Glutamatergic neuron (in vitro differentiated cells): ENCODE data around the gene NRG3. TPM values are rescaled to one million over a fixed set of nuclear protein-coding genes. Genes with fewer than 3 reads are reported as not detected.

Source experiments
- DNase-seq: peaks from one replicate; pipeline ENCODE4 v3.0.0; 2022
- H3K27ac Mint-ChIP-seq: one replicate; pipeline ENCODE4 v1.8.0; 2020; ENCODE audit warnings: mild to moderate bottlenecking, mixed read lengths, inconsistent platforms; ENCODE audit not compliant: unreplicated experiment
- H3K27me3 Mint-ChIP-seq: one replicate; pipeline ENCODE4 v1.8.0; 2020; ENCODE audit warnings: mild to moderate bottlenecking, moderate library complexity, mixed read lengths, inconsistent platforms; ENCODE audit not compliant: unreplicated experiment
- H3K36me3 Mint-ChIP-seq: one replicate; pipeline ENCODE4 v1.8.0; 2020; ENCODE audit warnings: mild to moderate bottlenecking, mixed read lengths, inconsistent platforms; ENCODE audit not compliant: unreplicated experiment
- H3K4me1 Mint-ChIP-seq: one replicate; pipeline ENCODE4 v1.8.0; 2020; ENCODE audit warnings: mild to moderate bottlenecking, low read depth, mixed read lengths, inconsistent platforms; ENCODE audit not compliant: unreplicated experiment
- H3K4me3 Mint-ChIP-seq: one replicate; pipeline ENCODE4 v1.8.0; 2020; ENCODE audit warnings: mild to moderate bottlenecking, mixed read lengths, inconsistent platforms; ENCODE audit not compliant: unreplicated experiment
- H3K9me3 Mint-ChIP-seq: one replicate; pipeline ENCODE4 v1.8.0; 2020; ENCODE audit warnings: mild to moderate bottlenecking, moderate library complexity, mixed read lengths, inconsistent platforms; ENCODE audit not compliant: unreplicated experiment
- CTCF ChIP-seq: fragments of 200-600 bp; sonication (generic); IDR thresholded peaks from one replicate; pipeline ENCODE4 v1.5.0; 2021; ENCODE audit not compliant: partially characterized antibody, unreplicated experiment
- total RNA-seq: library from RNA; stranded (reverse); fragmentation: NEBNext Ultra II Directional; extraction: Animal tissue kit (Norgen Biotek cat#: 25700); gene quantifications from one replicate; pipeline ENCODE4 v1.2.1, GENCODE V29; 2021; ENCODE audit not compliant: unreplicated experiment

Gene NRG3
- total RNA-seq, 1 donor from 2014 or later, result 3.2 TPM

GRCh38 chr10:82811621-82812020 lies 936.6 kb downstream of the NRG3 start:
- no peaks in the 10 kb centered on the region for H3K27me3 Mint-ChIP-seq
- TF ChIP-seq CTCF, result peak; percentile 79
- no peaks in the 10 kb centered on the region for H3K4me1 Mint-ChIP-seq
- H3K9me3 Mint-ChIP-seq, result no peaks in the 10 kb centered on the region
- DNase-seq, result peak; percentile 64
- no peaks in the 10 kb centered on the region for H3K36me3 Mint-ChIP-seq
- H3K4me3 Mint-ChIP-seq, result no peak overlapping the region
- H3K27ac Mint-ChIP-seq, result no peak overlapping the region

GRCh38 chr10:82813856-82814255 lies 938.9 kb downstream of the NRG3 start:
- Mint-ChIP-seq H3K27ac (no peak overlapping the region), H3K4me3 (no peak overlapping the region), H3K4me1 (peaks cover 5% of the 10 kb centered on the region), H3K9me3 (no peaks in the 10 kb centered on the region), H3K36me3 (peaks cover 4% of the 10 kb centered on the region), H3K27me3 (peaks cover 1% of the 10 kb centered on the region)
- no peak for DNase-seq
- no peak for TF ChIP-seq CTCF

DNA sequence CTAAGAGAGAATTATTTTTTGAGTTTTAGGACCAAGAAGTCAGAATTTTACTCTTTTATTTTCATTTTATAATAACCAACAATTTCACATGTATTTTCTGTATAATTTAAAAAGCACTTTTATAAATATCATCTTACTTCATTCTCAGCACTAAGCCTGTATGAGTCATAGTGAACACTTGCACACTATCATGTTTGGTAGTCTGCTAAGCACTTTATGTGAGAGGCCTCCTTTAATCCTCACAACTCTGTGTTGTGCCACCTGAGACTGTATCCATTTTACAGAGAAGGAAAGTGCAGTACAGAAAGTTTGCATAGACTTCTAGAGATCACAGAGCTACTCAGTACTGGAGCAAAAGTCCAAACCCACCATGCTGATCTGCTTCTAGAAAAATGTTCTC lies 939.6 kb downstream of the NRG3 start:
- TF ChIP-seq CTCF, result no peak
- Mint-ChIP-seq H3K4me3 (no peak overlapping the region), H3K4me1 (peaks cover 5% of the 10 kb centered on the region), H3K9me3 (no peaks in the 10 kb centered on the region), H3K27ac (no peak overlapping the region), H3K36me3 (peaks cover 4% of the 10 kb centered on the region), H3K27me3 (peaks cover 1% of the 10 kb centered on the region)
- DNase-seq, result no peak

DNA sequence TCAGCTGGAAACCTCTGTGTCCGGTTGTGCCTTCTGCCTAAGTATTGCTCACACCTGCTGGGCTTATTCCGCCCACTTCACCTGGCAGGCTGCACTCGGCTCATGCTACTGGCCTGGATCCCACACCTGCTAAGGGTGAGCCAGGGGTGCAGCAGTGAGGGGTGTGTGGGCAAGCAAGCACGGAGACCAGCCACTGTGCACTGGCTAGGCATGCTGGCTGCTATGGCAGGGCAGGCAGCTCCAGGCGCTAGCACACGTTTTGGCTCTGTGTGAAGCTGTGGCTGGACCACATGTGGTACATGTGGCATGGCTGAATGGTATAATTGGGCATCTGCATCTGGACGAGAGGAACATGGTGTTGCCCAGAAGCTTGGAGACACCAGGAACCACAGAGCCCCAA lies 940.7 kb downstream of the NRG3 start:
- no peak for DNase-seq
- TF ChIP-seq CTCF, result no peak
- no peaks in the 10 kb centered on the region for H3K9me3 Mint-ChIP-seq
- H3K27me3 Mint-ChIP-seq, result peaks cover 1% of the 10 kb centered on the region
- no peak overlapping the region for H3K4me3 Mint-ChIP-seq
- H3K4me1 Mint-ChIP-seq, result peaks cover 7% of the 10 kb centered on the region
- no peak overlapping the region for H3K27ac Mint-ChIP-seq
- peaks cover 4% of the 10 kb centered on the region for H3K36me3 Mint-ChIP-seq

DNA sequence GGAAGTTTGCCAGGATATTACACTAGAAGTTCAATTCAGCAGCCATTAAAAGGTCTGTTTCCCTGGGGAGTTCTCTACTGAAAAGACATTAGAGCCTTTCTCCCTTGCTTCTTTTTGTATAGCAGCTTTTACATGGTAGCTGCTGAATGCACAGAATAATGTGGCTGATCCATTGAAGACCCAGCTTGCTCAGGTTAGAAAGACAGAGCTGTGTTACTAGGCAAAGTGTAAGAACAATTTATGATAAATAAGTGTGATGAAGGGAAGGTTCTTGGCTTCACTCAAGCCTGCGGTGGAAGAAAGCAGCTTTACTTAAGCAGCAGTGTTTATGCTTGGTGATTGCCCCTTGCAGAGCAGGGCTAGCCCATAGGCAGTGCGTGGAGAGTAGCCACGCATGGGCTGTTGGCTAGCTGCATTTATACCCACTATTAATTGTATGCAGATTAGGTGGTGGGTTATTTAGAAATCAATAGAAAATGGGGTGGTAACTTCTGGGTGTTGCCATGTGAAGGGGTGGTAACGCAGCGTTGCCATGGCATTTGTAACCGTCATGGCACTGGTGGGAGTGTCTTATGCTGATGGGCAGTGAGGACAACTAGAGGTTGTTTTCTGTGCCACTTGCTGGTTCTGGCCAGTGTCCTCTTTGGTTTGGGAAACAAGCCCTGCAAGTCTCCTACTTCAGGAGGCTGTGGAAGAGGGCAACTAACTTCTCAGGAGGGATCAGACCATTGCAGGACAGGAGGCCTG lies 942.9 kb downstream of the NRG3 start:
- no peak for DNase-seq
- H3K9me3 Mint-ChIP-seq, result no peaks in the 10 kb centered on the region
- H3K27ac Mint-ChIP-seq, result peak overlapping the region; percentile 60
- TF ChIP-seq CTCF, result no peak
- H3K4me3 Mint-ChIP-seq, result no peak overlapping the region
- H3K4me1 Mint-ChIP-seq, result peaks cover 7% of the 10 kb centered on the region
- peaks cover 1% of the 10 kb centered on the region for H3K27me3 Mint-ChIP-seq
- peaks cover 4% of the 10 kb centered on the region for H3K36me3 Mint-ChIP-seq
